SK-N-SH treated with all-trans-retinoic acid at 6 μM for 48 hours (cell line): ENCODE measurements around the gene AHSP.

Experiments
- ZFP3 ChIP-seq: fragments of 250-450 bp; sonication (Bioruptor Pico); IDR thresholded peaks from 2 replicates; pipeline ENCODE4 v1.5.0; 2020; ENCODE audit warnings: mild to moderate bottlenecking, moderate library complexity
- ZFP30 ChIP-seq: fragments of 450-650 bp; formaldehyde crosslinking; IDR thresholded peaks from 2 replicates; pipeline ENCODE4 v1.5.0; 2022; ENCODE audit warnings: mild to moderate bottlenecking, moderate library complexity
- TF ChIP-seq, protein P1 (sequence below): fragments of 250-450 bp; sonication (Bioruptor Pico); IDR thresholded peaks from 2 replicates; pipeline ENCODE4 v1.5.1; 2020; ENCODE audit warnings: low read depth, mild to moderate bottlenecking, moderate library complexity

- TF ChIP-seq, protein P1, sequence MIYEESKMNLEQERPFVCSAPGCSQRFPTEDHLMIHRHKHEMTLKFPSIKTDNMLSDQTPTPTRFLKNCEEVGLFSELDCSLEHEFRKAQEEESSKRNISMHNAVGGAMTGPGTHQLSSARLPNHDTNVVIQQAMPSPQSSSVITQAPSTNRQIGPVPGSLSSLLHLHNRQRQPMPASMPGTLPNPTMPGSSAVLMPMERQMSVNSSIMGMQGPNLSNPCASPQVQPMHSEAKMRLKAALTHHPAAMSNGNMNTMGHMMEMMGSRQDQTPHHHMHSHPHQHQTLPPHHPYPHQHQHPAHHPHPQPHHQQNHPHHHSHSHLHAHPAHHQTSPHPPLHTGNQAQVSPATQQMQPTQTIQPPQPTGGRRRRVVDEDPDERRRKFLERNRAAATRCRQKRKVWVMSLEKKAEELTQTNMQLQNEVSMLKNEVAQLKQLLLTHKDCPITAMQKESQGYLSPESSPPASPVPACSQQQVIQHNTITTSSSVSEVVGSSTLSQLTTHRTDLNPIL (CRISPR knock-in tag), result no peak
- TF ChIP-seq ZFP30 (CRISPR knock-in tag) (no peak), ZFP3 (CRISPR knock-in tag) (no peak)
Observed at GRCh38 chr16:31528523-31529107, 915 bp downstream of the AHSP start.
